22Rv1 (cell line): ENCODE measurements around the gene CD3D.

ENCODE experiments used
- CTCF ChIP-seq: fragments of 450-650 bp; IDR thresholded peaks from 2 replicates; pipeline ENCODE4 v1.5.1; 2017; ENCODE audit warnings: mild to moderate bottlenecking
- ZFX ChIP-seq: fragments of 450-650 bp; IDR thresholded peaks from 2 replicates; pipeline ENCODE4 v1.6.1; 2017; ENCODE audit warnings: antibody characterized with exemption, borderline replicate concordance

GRCh38 chr11:118310781-118311485, 31.6 kb downstream of the CD3D start:
- TF ChIP-seq CTCF (no peak), ZFX (no peak)
